Prostate gland (tissue), 2 donors: ENCODE results near the gene PTPN1.

Experiments
- POLR2A ChIP-seq: fragments of 450-650 bp; IDR thresholded peaks from one replicate; pipeline ENCODE4 v1.6.1; 2016; ENCODE audit warnings: antibody characterized with exemption, mild to moderate bottlenecking
- TF ChIP-seq, protein P1 (sequence below), 4 experiments: fragments of 200-600 bp in 2 of 4; fragments of 450-650 bp in 2 of 4; sonication (generic) in 2 of 4; IDR thresholded peaks; 1 replicate in 3 of 4; 2 replicates in 1 of 4; pipeline ENCODE4 v1.5.1; 2016 to 2019; ENCODE audit warnings: antibody characterized with exemption in 4 of 4, mild to moderate bottlenecking in 2 of 4, moderate library complexity in 2 of 4

DNA sequence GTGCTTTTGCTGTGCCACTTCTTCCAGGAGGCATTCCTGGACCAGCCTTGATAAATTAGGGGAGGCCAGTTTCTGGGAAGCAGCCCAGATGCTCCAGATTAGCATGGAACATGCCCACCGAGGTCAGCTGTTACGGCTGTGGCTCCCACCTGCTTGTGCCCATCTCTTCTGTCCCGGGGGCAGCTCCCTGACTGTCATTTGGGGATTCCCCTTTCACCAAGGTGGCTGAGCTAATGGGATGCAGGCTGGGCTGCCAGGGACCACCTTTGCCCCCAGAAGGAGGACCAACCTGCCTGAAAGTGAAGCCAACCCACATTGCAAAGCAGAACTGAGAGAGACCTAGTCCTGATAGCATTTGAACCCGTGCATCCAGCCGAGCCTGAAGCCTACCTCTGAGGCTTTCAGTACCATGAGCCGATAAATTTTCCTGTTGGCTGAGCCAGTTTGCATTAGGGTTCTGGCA lies 85.3 kb downstream of the PTPN1 start:
- TF ChIP-seq, protein P1, sequence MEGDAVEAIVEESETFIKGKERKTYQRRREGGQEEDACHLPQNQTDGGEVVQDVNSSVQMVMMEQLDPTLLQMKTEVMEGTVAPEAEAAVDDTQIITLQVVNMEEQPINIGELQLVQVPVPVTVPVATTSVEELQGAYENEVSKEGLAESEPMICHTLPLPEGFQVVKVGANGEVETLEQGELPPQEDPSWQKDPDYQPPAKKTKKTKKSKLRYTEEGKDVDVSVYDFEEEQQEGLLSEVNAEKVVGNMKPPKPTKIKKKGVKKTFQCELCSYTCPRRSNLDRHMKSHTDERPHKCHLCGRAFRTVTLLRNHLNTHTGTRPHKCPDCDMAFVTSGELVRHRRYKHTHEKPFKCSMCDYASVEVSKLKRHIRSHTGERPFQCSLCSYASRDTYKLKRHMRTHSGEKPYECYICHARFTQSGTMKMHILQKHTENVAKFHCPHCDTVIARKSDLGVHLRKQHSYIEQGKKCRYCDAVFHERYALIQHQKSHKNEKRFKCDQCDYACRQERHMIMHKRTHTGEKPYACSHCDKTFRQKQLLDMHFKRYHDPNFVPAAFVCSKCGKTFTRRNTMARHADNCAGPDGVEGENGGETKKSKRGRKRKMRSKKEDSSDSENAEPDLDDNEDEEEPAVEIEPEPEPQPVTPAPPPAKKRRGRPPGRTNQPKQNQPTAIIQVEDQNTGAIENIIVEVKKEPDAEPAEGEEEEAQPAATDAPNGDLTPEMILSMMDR (IDR thresholded peaks at IDR 0.05) = no peak
- TF ChIP-seq POLR2A = no peak
